Stomach (tissue), 9 donors: ENCODE data around the gene TTC7B. TPM values are rescaled to one million over a fixed set of nuclear protein-coding genes. Genes with fewer than 3 reads are reported as not detected.

ENCODE experiments used
- DNase-seq, 2 donors: peaks; one replicate each; pipeline versions ENCODE4 v3.0.0 to v3.0.0-alpha.2; 2013 to 2019
- H3K27ac ChIP-seq, 5 donors: fragments of 200-600 bp in 4 of 5; sonication (generic) in 4 of 5; one replicate each; pipeline ENCODE4 v1.5.1; 2013 to 2019; ENCODE audit warnings: mild to moderate bottlenecking in 1 of 5, moderate library complexity in 1 of 5
- H3K27me3 ChIP-seq, 3 donors: fragments of 200-600 bp; sonication (generic); one replicate each; pipeline ENCODE4 v1.5.1; 2017 to 2019; ENCODE audit warnings: mixed run types in 1 of 3
- H3K36me3 ChIP-seq, 4 donors: fragments of 200-600 bp; sonication (generic); 1 replicate in 3 of 4; 2 replicates in 1 of 4; pipeline ENCODE4 v1.5.1; 2016 to 2019
- H3K4me1 ChIP-seq, 4 donors: fragments of 200-600 bp; sonication (generic); one replicate each; pipeline ENCODE4 v1.5.1; 2016 to 2019
- H3K4me3 ChIP-seq, 4 donors: fragments of 200-600 bp; sonication (generic) in 3 of 4; one replicate each; pipeline ENCODE4 v1.5.1; 2016 to 2019; ENCODE audit warnings: mild to moderate bottlenecking in 1 of 4
- H3K9me3 ChIP-seq, 4 donors: fragments of 200-600 bp; sonication (generic); one replicate each; pipeline ENCODE4 v1.5.1; 2016 to 2019
- EP300 ChIP-seq: sonication (generic); formaldehyde crosslinking; IDR thresholded peaks from one replicate; pipeline ENCODE4 v1.6.1; 2017; ENCODE audit warnings: antibody characterized with exemption
- POLR2A ChIP-seq, 4 donors: fragments of 450-650 bp; IDR thresholded peaks; one replicate each; pipeline ENCODE4 v1.6.1; 2016; ENCODE audit warnings: antibody characterized with exemption in 4 of 4, control low read depth in 2 of 4, mild to moderate bottlenecking in 1 of 4, moderate library complexity in 1 of 4
- POLR2AphosphoS5 ChIP-seq, 3 donors: sonication (generic); formaldehyde crosslinking; IDR thresholded peaks; one replicate each; pipeline ENCODE4 v1.6.1; 2016; ENCODE audit warnings: antibody characterized with exemption in 3 of 3
- WGBS, 5 donors: extraction: QIAGEN DNeasy Blood & Tissue Kit in 3 of 5; methylation state at CpG; one replicate each; pipeline versions ENCODE4 v1.1.5 to v1.1.7; 2013 to 2018; 5-methylcytosine and 5-hydroxymethylcytosine counted together
- intact Hi-C: fragments of 100-400 bp; cut with DNase I; formaldehyde crosslinking; loops from one replicate; pipeline ENCODE4 v1.15.1; 2023; ENCODE audit warnings: low total_unique reads
- polyA plus RNA-seq, 3 donors: library from polyadenylated mRNA; stranded (reverse); fragments of 200-250 nt; gene quantifications; one replicate each; pipeline ENCODE4 v1.2.3, GENCODE V29; 2013
- total RNA-seq, 5 donors: library from RNA; depleted of rRNA; stranded (reverse); fragments of >200 nt; gene quantifications; one replicate each; pipeline versions ENCODE4 v1.1.0 to v1.2.3, GENCODE V29; 2014 to 2016
- TF ChIP-seq, protein P1 (sequence below), 7 experiments: fragments of 450-650 bp in 4 of 7; fragments of 200-600 bp in 3 of 7; sonication (generic) in 3 of 7; IDR thresholded peaks; one replicate each; pipeline ENCODE4 v1.5.1; 2016 to 2019; ENCODE audit warnings: antibody characterized with exemption in 7 of 7, control low read depth in 2 of 7, mild to moderate bottlenecking in 1 of 7
- donor health status: healthy with polysubstance abuse.
- donor health status: Bipolar disorder and iron deficiency.
- donor health status: healthy.

TTC7B gene
- total and polyA plus RNA-seq, 8 donors = 6.8 to 110 (median 17.7) TPM

DNA sequence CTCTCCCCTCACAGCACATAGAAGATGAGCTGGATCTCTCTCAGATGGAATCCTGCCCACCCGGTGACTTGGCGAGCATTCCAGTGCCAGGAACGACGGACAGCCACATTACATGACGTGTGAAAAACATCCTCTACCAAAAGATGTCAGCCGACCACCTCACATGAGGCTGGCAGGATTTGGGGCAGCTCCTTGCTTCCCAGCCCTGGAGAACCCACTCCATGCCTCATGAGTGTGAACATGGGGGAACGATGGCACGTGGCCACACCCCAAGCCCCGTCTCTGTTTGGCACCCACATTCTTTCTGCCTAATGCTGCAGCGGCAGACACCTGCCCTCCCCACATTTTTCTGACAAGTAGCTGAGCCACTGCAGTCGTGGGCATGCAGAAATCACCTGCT, 216.9 kb downstream of the TTC7B start:
- Histone ChIP-seq H3K36me3 (no peaks in the 10 kb centered on the region), H3K4me3 (no peak overlapping the region), H3K27me3 (no peaks in the 10 kb centered on the region), H3K4me1 (peaks cover 0 to 13% (median 6%) of the 10 kb centered on the region in 4 donors), H3K27ac (no peak overlapping the region), H3K9me3 (no peaks in the 10 kb centered on the region)
- 46 to 56% (median 52%) methylated on average over 11 of the region's 11 CpGs for WGBS, 5 donors
- no peak for TF ChIP-seq EP300
- TF ChIP-seq, protein P1, sequence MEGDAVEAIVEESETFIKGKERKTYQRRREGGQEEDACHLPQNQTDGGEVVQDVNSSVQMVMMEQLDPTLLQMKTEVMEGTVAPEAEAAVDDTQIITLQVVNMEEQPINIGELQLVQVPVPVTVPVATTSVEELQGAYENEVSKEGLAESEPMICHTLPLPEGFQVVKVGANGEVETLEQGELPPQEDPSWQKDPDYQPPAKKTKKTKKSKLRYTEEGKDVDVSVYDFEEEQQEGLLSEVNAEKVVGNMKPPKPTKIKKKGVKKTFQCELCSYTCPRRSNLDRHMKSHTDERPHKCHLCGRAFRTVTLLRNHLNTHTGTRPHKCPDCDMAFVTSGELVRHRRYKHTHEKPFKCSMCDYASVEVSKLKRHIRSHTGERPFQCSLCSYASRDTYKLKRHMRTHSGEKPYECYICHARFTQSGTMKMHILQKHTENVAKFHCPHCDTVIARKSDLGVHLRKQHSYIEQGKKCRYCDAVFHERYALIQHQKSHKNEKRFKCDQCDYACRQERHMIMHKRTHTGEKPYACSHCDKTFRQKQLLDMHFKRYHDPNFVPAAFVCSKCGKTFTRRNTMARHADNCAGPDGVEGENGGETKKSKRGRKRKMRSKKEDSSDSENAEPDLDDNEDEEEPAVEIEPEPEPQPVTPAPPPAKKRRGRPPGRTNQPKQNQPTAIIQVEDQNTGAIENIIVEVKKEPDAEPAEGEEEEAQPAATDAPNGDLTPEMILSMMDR (IDR thresholded peaks at IDR 0.05) = no peak
- TF ChIP-seq POLR2AphosphoS5 (IDR thresholded peaks at IDR 0.05) = no peak
- no peak for TF ChIP-seq POLR2A (IDR thresholded peaks at IDR 0.05)
- intact Hi-C loops = no loop called here
- no peak for DNase-seq

DNA sequence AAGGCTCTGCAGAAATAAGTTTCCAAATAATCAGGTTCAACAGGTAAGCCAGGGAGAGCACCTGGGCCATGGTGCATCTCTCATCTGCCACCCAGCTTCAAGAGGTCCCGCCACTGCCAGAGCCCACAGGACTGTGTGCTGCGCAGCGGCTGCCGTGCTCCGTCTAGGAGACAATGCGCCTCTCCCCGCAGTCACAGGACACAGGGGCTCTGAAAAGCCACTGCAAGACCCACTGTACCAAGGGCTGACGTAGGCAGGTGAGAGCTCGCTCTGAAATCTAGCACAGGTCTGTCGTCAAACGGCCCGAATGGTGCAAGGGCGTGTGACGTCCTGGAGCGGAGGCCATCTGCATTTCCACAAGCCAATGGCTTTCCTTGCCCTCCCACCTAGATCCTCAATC, 218.3 kb downstream of the TTC7B start:
- intact Hi-C loops = no loop called here
- H3K4me3 ChIP-seq = no peak overlapping the region
- H3K36me3 ChIP-seq = peaks cover 0 to 5% (median 5%) of the 10 kb centered on the region in 4 donors
- H3K9me3 ChIP-seq = no peaks in the 10 kb centered on the region
- H3K27ac ChIP-seq = no peak overlapping the region
- H3K27me3 ChIP-seq = no peaks in the 10 kb centered on the region
- H3K4me1 ChIP-seq = peaks cover 0 to 20% (median 6%) of the 10 kb centered on the region in 4 donors
- TF ChIP-seq POLR2A (IDR thresholded peaks at IDR 0.05) = no peak
- TF ChIP-seq EP300 = no peak
- TF ChIP-seq, protein P1 (IDR thresholded peaks at IDR 0.05) = no peak
- TF ChIP-seq POLR2AphosphoS5 (IDR thresholded peaks at IDR 0.05) = no peak
- WGBS, 5 donors = 91 to 99% (median 95%) methylated on average over 11 to 15 of the region's 15 CpGs
- no peak for DNase-seq

DNA sequence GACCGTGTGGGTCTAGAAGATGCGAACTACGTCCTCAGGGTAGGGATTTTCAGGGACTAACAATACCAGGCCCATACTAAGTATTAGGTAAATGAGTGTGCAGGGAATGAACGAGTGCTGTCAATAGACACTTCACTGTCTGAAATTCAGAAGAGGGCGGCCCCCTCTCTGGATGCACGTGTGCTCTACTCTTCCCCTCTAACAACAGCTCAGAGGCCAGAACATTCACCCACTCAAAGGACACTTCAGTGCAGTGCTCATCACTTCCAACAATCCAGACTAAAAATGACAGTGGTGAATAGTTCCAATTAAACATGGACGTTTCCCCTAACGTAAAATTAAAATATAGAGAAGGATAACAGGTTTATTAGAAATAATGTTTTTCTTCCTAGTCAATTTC, 219.5 kb downstream of the TTC7B start:
- Histone ChIP-seq H3K9me3 (no peaks in the 10 kb centered on the region), H3K4me1 (peaks cover 0 to 22% (median 6%) of the 10 kb centered on the region in 4 donors), H3K27ac (no peak overlapping the region), H3K36me3 (peaks cover 0 to 17% (median 7%) of the 10 kb centered on the region in 4 donors), H3K4me3 (no peak overlapping the region), H3K27me3 (no peaks in the 10 kb centered on the region)
- 86 to 94% (median 93%) methylated on average over 8 of the region's 8 CpGs for WGBS, 5 donors
- no peak for DNase-seq
- TF ChIP-seq, protein P1 (IDR thresholded peaks at IDR 0.05) = no peak
- no peak for TF ChIP-seq POLR2AphosphoS5 (IDR thresholded peaks at IDR 0.05)
- no peak for TF ChIP-seq POLR2A (IDR thresholded peaks at IDR 0.05)
- no peak for TF ChIP-seq EP300
- intact Hi-C loops = no loop called here

DNA sequence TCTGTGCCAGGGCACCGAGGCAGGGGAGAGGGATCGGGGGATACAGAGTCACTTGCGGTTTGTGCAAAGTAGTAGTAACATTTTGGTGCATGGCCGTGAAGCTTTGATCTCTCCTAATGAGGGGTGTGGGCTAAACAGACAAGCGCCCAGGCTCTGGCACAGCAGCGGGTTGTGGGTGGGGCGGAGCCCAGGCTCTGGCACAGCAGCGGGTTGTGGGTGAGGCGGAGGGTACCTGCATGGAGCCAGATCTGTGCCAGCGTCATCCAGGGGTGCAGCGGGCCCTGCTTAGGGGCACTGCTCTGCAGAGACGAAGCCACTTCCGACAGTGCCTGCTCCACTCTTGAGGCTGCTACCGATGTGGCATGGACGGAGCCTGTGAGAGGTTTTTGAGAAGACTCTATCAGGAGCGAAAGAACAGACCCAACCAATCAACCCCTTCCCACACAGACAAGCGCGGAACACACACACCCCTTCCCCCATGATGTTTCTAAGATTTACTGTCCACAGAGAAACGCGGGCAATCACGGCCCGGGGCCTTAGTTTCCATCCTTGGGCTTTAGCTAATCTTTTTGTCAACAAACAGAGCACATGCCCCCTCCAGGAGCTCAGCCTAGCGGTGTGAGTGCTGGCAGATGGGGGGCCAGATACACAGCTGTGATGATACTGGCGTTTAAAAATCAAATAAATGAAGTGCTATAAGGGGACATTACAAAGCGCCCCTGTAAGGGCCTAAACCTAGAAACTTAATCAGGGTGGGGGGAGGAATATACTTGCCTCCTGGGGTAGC, 222.8 kb downstream of the TTC7B start:
- peaks cover 0 to 11% (median 0%) of the 10 kb centered on the region in 4 donors for H3K4me1 ChIP-seq
- peaks cover 0 to 29% (median 24%) of the 10 kb centered on the region in 4 donors for H3K36me3 ChIP-seq
- H3K9me3 ChIP-seq = no peaks in the 10 kb centered on the region
- DNase-seq = no peak
- WGBS, 5 donors = 70 to 75% (median 71%) methylated on average over 24 to 25 of the region's 25 CpGs
- no peak overlapping the region for H3K27ac ChIP-seq
- TF ChIP-seq EP300 (no peak), POLR2A (IDR thresholded peaks at IDR 0.05) (no peak), POLR2AphosphoS5 (IDR thresholded peaks at IDR 0.05) (no peak)
- TF ChIP-seq, protein P1 (IDR thresholded peaks at IDR 0.05) = no peak
- intact Hi-C loops = no loop called here
- no peaks in the 10 kb centered on the region for H3K27me3 ChIP-seq
- no peak overlapping the region for H3K4me3 ChIP-seq
